Loucy (cell line): Measurements from ENCODE around the gene TMEM178A.

Experiments used
- H2AFZ ChIP-seq: fragments of 200-600 bp; sonication (generic); 2 replicates; pipeline ENCODE4 v1.6.0; 2016; ENCODE audit warnings: antibody characterized with exemption, mild to moderate bottlenecking, low read length, moderate library complexity
- H3F3A ChIP-seq: fragments of 200-600 bp; 2 replicates; pipeline ENCODE4 v1.6.0; 2016; ENCODE audit warnings: antibody characterized with exemption, low read depth, mild to moderate bottlenecking
- H3K27me3 ChIP-seq: fragments of 200-600 bp; sonication (generic); 2 replicates; pipeline ENCODE4 v1.6.1; 2014; ENCODE audit warnings: low read length, mild to moderate bottlenecking; ENCODE audit not compliant: insufficient read depth, poor library complexity, severe bottlenecking
- H3K36me3 ChIP-seq: fragments of 200-600 bp; sonication (generic); 2 replicates; pipeline ENCODE4 v1.6.1; 2016; ENCODE audit warnings: low read length; ENCODE audit not compliant: insufficient read depth
- H3K4me1 ChIP-seq: fragments of 200-600 bp; sonication (generic); 2 replicates; pipeline ENCODE4 v1.5.1; 2014; ENCODE audit warnings: low read length, mild to moderate bottlenecking; ENCODE audit not compliant: insufficient read depth, poor library complexity, severe bottlenecking
- H3K4me2 ChIP-seq: fragments of 200-600 bp; sonication (generic); 2 replicates; pipeline ENCODE4 v1.6.0; 2014; ENCODE audit warnings: antibody characterized with exemption, low read length, low read depth, mild to moderate bottlenecking; ENCODE audit not compliant: poor library complexity, severe bottlenecking
- H3K4me3 ChIP-seq: fragments of 200-600 bp; sonication (generic); 2 replicates; pipeline ENCODE4 v1.5.1; 2014; ENCODE audit warnings: low read length, mild to moderate bottlenecking, mixed read lengths; ENCODE audit not compliant: poor library complexity, severe bottlenecking
- H3K79me2 ChIP-seq: fragments of 200-600 bp; sonication (generic); 2 replicates; pipeline ENCODE4 v1.6.1; 2014; ENCODE audit warnings: low read length; ENCODE audit not compliant: insufficient read depth
- H3K9ac ChIP-seq: fragments of 200-600 bp; sonication (generic); 2 replicates; pipeline ENCODE4 v1.6.0; 2014; ENCODE audit warnings: mild to moderate bottlenecking, low read depth, low read length, moderate library complexity; ENCODE audit not compliant: poor library complexity, severe bottlenecking
- H3K9me2 ChIP-seq: fragments of 200-600 bp; sonication (generic); replicated peaks from 2 replicates; pipeline ENCODE4 v1.6.1; 2016; ENCODE audit warnings: low read depth, low read length, mixed read lengths
- H3K9me3 ChIP-seq: fragments of 200-600 bp; sonication (generic); 2 replicates; pipeline ENCODE4 v1.6.1; 2014; ENCODE audit warnings: mild to moderate bottlenecking, antibody characterized with exemption, low read length, low read depth; ENCODE audit not compliant: insufficient read depth
- H4K20me1 ChIP-seq: fragments of 200-600 bp; sonication (generic); 2 replicates; pipeline ENCODE4 v1.6.0; 2014; ENCODE audit warnings: antibody characterized with exemption, low read length, mild to moderate bottlenecking; ENCODE audit not compliant: insufficient read depth, poor library complexity, severe bottlenecking
- CTCF ChIP-seq: fragments of 200-600 bp; sonication (generic); conservative IDR thresholded peaks from 2 replicates; pipeline ENCODE4 v1.5.1; 2014; ENCODE audit warnings: mild to moderate bottlenecking, antibody characterized with exemption, low read length
- EZH2phosphoT487 ChIP-seq: fragments of 200-600 bp; IDR thresholded peaks from 2 replicates; pipeline ENCODE4 v1.6.1; 2018; ENCODE audit warnings: antibody characterized with exemption, mild to moderate bottlenecking, moderate library complexity, borderline replicate concordance

Gene TMEM178A

GRCh38 chr2:39645826-39646225, 19.9 kb upstream of the TMEM178A start:
- no peaks in the 10 kb centered on the region for H3F3A ChIP-seq
- H3K9ac ChIP-seq = no peak overlapping the region
- no peaks in the 10 kb centered on the region for H3K9me2 ChIP-seq
- H3K4me3 ChIP-seq = no peak overlapping the region
- TF ChIP-seq CTCF = no peak
- no peak for TF ChIP-seq EZH2phosphoT487
- no peaks in the 10 kb centered on the region for H3K4me1 ChIP-seq
- H3K4me2 ChIP-seq = no peak overlapping the region
- H3K79me2 ChIP-seq = no peaks in the 10 kb centered on the region
- no peak overlapping the region for H2AFZ ChIP-seq
- no peaks in the 10 kb centered on the region for H4K20me1 ChIP-seq
- H3K27me3 ChIP-seq = no peaks in the 10 kb centered on the region
- no peaks in the 10 kb centered on the region for H3K36me3 ChIP-seq
- no peaks in the 10 kb centered on the region for H3K9me3 ChIP-seq

GRCh38 chr2:39646267-39646666, 19.4 kb upstream of the TMEM178A start:
- Histone ChIP-seq H3K36me3 (no peaks in the 10 kb centered on the region), H3K9ac (no peak overlapping the region), H3K9me2 (no peaks in the 10 kb centered on the region), H3K4me2 (no peak overlapping the region), H4K20me1 (no peaks in the 10 kb centered on the region), H3K9me3 (no peaks in the 10 kb centered on the region), H3F3A (no peaks in the 10 kb centered on the region), H3K4me1 (no peaks in the 10 kb centered on the region), H3K79me2 (no peaks in the 10 kb centered on the region), H2AFZ (no peak overlapping the region), H3K4me3 (no peak overlapping the region), H3K27me3 (no peaks in the 10 kb centered on the region)
- TF ChIP-seq CTCF = no peak
- TF ChIP-seq EZH2phosphoT487 = no peak

GRCh38 chr2:39647104-39647765, 18.5 kb upstream of the TMEM178A start:
- no peak for TF ChIP-seq EZH2phosphoT487
- no peaks in the 10 kb centered on the region for H3F3A ChIP-seq
- no peaks in the 10 kb centered on the region for H3K27me3 ChIP-seq
- H4K20me1 ChIP-seq = no peaks in the 10 kb centered on the region
- no peaks in the 10 kb centered on the region for H3K4me1 ChIP-seq
- H3K4me3 ChIP-seq = no peak overlapping the region
- H3K79me2 ChIP-seq = no peaks in the 10 kb centered on the region
- no peak overlapping the region for H3K9ac ChIP-seq
- H2AFZ ChIP-seq = no peak overlapping the region
- no peak overlapping the region for H3K4me2 ChIP-seq
- no peaks in the 10 kb centered on the region for H3K36me3 ChIP-seq
- no peaks in the 10 kb centered on the region for H3K9me2 ChIP-seq
- no peaks in the 10 kb centered on the region for H3K9me3 ChIP-seq

- H3K9me2 ChIP-seq = no peaks in the 10 kb centered on the region
- H3K4me2 ChIP-seq = no peak overlapping the region
- no peaks in the 10 kb centered on the region for H3F3A ChIP-seq
- no peaks in the 10 kb centered on the region for H3K36me3 ChIP-seq
- no peaks in the 10 kb centered on the region for H3K27me3 ChIP-seq
- H4K20me1 ChIP-seq = no peaks in the 10 kb centered on the region
- H3K9me3 ChIP-seq = no peaks in the 10 kb centered on the region
- TF ChIP-seq EZH2phosphoT487 = no peak
- TF ChIP-seq CTCF = no peak
- no peak overlapping the region for H3K4me3 ChIP-seq
- no peaks in the 10 kb centered on the region for H3K79me2 ChIP-seq
- H3K9ac ChIP-seq = no peak overlapping the region
- no peak overlapping the region for H2AFZ ChIP-seq
- H3K4me1 ChIP-seq = no peaks in the 10 kb centered on the region
Observed at GRCh38 chr2:39648580-39648979, 17.1 kb upstream of the TMEM178A start.
